ENCODE measurements around the gene FCAMR. TPM values are rescaled to one million over a fixed set of nuclear protein-coding genes. Genes with fewer than 3 reads are reported as not detected.
"Not testable (repeated sequence)": the region's sequence is repeated elsewhere in the genome, so short reads cannot be mapped to it uniquely, and the experiment has no call there.

The FCAMR gene
- total RNA-seq, 2 experiments from 2014 or later = not detected

DNA sequence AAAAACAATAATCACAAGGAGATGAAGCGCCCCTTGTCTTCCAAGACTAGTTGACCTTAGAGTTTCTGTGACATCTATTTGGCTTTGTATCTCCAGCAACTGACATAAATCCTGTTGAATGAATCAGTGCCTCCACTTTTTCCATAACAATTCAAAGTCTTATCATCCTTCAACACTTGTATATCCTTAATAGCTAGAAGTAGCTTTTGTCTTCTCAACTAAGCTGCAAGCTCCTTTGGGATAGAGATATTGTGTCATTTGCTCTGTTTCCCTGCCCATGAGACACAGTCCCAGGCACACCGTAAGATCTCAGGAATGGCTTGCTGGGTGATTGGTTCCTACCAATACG is 29.7 kb downstream of the FCAMR start:
- POLR2A ChIA-PET = no interaction called here
- CTCF ChIA-PET = interaction anchor here (1.2 kb wide), 1 partner anchor 9 kb away, joined by 4 read pairs; no protein-coding TSS in a partner anchor

DNA sequence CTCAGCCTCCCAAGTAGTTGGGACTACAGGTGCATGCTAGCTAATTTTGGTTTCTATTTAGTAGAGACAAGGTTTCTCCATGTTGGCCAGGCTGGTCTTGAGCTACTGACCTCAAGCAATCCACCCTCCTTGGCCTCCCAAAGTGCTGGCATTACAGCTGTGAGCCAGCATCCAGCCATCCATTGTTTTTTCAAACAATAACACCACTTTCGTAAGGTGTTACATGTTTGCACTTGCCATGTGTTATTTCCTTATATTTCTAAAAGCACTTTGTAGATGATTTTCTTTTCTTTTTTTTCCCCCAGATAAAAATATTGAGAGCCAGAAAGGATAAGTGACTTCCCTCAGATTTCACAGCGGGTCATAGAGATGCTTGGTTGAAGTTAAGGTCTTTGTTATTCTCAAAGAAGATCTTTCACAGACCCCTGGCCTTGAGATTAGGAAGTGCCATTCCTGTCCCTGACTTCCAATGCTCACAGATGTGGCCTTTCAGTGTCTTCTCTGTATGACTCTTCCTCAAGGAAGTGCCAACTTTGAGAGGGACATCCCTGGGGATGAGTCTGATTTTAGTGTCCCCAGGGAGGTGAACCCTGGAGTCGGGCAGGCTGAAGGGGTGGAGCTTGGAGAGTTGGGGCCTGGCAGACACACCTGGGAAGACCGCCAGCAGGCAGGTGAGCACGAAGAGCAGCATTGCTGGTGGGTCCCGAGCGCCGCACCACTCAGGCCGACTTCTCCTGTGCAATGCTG is 30.2 kb downstream of the FCAMR start:
- ChIA-PET POLR2A (no interaction called here), CTCF (interaction anchor here (1.2 kb wide), 1 partner anchor 8 kb away, joined by 4 read pairs; no protein-coding TSS in a partner anchor)

DNA sequence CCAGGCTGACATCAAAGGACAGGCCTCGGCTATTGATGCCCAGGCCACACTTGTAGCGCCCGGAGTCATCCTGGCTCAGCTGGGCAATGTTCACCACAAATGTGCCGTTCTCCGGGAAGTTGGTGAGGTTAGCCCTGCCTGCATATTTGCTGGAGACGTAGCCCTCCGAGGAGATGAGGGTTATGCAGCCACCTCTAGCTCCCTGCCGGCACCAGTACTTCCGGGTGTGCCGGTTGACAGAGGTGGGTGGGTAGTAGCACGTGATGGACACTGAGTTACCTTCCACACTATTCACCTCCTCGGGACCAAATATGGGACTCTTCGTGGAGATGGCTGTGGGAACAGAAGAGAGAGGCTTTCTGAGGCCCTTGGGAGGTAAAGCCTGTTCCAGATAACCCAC is 31.1 kb downstream of the FCAMR start:
- ChIA-PET CTCF (no interaction called here), POLR2A (no interaction called here)

DNA sequence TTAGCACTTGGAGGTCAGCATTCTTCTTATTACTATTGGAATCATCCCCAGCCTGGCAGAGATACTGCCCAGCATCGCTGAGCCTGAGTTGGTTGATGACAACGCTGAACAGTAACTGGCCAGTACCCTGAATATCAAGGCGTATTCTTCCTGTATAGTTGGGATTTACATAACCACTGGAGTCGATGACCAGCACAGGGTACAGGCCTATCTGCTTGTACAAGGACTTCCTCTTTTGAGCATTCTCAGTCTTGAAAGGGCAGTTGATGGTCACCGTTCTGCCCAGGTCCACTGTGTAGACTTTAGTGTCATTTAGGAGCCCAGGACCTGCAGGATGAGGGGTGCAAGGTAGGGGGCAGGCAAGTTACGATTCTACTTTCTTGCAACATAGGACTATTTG is 32.8 kb downstream of the FCAMR start:
- POLR2A ChIA-PET = no interaction called here
- CTCF ChIA-PET = interaction anchor here (1.1 kb wide), 1 partner anchor 203 kb away, joined by 3 read pairs; no protein-coding TSS in a partner anchor

DNA sequence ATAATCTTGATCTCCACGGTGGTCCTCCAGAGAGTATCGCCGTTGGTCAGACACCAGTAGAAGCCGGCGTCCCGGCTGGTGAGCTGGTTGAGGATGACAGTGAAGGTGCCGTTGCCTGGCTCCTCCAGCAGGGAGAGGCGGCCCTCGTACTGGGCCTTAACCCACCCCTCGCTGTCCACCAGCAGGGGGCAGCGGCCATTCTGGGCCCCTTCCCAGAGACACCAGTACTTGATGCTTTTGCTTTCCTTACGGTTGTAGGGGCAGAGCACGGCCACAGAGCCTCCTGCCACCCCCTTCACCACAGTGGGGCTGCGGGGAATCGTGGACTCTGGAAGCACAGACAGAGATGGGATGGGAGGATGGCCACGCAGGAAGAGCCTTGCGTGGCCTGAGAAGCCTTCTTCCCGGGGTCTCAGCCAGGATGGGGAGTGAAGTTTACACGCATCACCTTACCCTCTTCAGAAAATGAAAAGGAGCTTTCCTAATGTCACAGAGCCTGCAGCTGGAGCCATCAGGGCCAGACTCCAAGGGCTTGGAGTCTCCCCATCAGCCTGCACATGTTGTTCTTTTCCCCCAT is 34.7 kb downstream of the FCAMR start:
- POLR2A ChIA-PET = no interaction called here
- CTCF ChIA-PET = interaction anchor here (0.8 to 4.9 kb wide), 9 partner anchors 9 to 246 kb away, joined by 3 to 36 read pairs (median 4); no protein-coding TSS in a partner anchor

DNA sequence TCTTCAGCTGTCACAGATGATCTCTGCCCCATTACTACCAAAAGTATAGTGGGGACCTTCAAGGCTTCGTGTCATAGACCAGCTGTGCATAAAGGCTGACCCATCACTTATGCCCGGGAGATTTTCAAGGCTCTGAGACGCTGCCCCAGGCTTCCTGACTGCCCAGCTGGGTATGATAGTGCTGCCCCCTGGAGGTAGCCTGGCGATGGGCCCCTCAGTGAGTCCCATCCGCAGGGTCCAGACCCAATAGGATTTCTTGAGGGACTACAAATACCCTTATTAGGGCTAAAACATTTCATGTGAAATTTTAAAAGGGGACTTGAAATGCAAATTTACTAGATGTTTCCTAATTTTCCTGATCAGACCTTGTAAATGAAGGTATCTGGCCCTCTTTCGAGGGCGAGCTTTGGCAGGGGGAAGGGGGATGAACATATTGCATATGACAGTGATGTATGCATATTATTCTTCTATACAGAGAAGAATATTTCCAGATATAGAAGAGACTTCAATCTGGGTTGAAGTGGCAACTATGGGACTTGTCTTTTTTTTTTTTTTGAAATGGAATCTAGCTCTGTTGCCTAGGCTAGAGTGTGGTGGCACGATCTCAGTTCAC is 36.8 kb downstream of the FCAMR start:
- POLR2A ChIA-PET = interaction anchor here (0.6 kb wide), 2 partner anchors 108 to 1811 kb away, joined by 3 to 4 read pairs; no protein-coding TSS in a partner anchor
- CTCF ChIA-PET = interaction anchor here (0.6 to 4.9 kb wide), 19 partner anchors 8 to 620 kb away, joined by 3 to 36 read pairs (median 3); partner anchors contain the start of genes FCMR and PIGR

DNA sequence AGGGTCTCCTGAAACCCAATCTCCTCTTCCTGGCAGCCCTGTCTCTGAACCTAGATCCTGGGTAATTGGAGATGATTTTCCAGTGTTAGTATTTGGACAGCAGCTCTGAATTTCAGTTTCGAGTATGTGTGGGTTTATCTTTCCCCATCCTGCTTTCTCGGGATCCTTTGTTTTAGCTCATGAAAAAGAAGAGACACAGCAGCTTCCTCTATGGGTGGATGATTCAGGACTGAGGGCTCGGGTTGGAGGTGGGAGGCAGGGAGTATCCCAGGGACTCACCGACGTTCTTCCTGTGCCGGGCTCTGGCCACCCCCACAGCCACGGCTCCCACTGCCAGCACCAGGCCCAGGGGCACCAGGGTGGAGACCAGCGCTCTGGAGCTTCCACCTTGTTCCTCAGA is 38.1 kb downstream of the FCAMR start:
- ChIA-PET CTCF (interaction anchor here (0.6 to 4.9 kb wide), 16 partner anchors 9 to 339 kb away, joined by 3 to 36 read pairs (median 4); partner anchors contain the start of genes DYRK3 and PIGR), POLR2A (interaction anchor here (0.7 to 1.0 kb wide), 2 partner anchors 9 to 11 kb away, joined by 3 to 5 read pairs; partner anchors contain the start of gene FCMR)

DNA sequence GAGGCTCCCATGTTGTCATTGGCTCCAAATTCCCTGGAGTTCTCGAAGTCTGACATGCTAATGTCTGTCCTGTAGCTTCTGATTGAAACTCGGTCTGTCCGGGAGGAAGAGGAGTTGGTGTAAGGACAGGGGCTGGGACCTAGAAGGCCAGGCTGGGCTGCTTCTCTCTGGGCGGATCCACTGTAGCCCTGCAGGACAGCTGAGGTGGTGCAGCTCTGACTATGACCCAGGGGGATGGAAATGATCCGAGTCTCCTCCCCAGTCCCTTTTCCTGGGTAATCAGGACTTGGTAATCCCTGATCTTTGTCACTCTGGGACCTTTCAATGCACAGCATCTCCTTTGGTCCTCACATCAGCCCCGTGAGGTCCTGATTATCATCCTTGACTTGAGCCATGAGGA is 38.6 kb downstream of the FCAMR start:
- POLR2A ChIA-PET = interaction anchor here (0.7 to 1.3 kb wide), 3 partner anchors 9 to 13 kb away, joined by 3 to 5 read pairs (median 3); partner anchors contain the start of gene FCMR
- CTCF ChIA-PET = interaction anchor here (0.6 to 3.7 kb wide), 14 partner anchors 9 to 339 kb away, joined by 3 to 19 read pairs (median 4); partner anchors contain the start of genes DYRK3 and PIGR

DNA sequence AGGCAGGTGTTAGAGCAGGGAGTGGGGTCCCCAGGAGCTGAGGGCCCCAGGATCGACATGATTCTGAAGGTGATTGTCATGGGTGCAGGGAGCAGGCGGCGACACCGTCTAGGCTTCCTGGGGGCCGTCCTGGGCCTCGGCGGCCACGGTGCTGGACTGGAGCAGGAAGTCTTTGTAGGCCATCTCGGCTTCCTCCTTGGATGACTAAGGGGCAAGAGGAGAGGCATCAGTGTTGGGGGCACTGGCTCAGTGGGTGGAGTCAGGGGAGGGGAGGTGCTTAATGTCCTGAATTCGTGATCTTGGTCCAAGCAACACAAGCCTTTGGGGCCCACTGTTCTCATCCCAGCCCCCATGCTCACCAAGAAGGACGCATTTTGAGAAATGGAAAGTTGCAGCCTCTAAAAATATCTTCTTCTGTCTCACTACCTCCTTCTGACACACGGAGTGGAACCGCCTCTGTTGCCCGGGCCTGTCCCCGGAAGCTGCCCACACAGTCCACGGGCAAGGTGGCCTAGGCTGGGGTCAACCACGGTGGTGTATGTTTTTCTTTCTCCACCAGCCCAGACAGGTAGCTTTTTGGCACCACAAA is 40.0 kb downstream of the FCAMR start:
- ChIA-PET POLR2A (interaction anchor here (1.3 to 2.1 kb wide), 2 partner anchors 9 to 12 kb away, joined by 3 to 6 read pairs; partner anchors contain the start of gene FCMR), CTCF (interaction anchor here (0.7 to 3.7 kb wide), 4 partner anchors 9 to 22 kb away, joined by 3 to 19 read pairs (median 8); partner anchors contain the start of gene FCMR)

DNA sequence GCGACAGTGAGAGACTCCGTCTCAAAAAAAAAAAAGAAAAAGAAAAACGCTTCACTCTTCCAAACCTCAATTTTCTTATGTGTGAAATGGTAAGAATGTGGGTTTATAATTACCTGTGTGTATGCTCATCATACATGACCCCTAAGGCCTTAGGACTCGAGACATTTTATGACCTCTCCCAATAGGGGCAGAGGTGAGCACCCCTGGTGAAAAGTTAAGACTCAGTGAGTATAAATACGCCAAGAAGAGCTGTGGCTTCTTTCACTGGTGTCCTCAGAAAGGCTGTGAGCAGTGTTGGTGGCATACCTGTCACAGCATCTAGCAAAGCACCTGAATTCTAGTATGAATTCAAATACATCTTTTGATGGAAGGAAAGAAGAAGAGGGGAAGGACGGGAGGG is 40.7 kb downstream of the FCAMR start:
- CTCF ChIA-PET = interaction anchor here (0.7 to 3.7 kb wide), 5 partner anchors 8 to 457 kb away, joined by 3 to 19 read pairs (median 8); partner anchors contain the start of gene FCMR
- POLR2A ChIA-PET = interaction anchor here (2.1 kb wide), 1 partner anchor 8 kb away, joined by 6 read pairs; the partner anchor contains the start of gene FCMR

DNA sequence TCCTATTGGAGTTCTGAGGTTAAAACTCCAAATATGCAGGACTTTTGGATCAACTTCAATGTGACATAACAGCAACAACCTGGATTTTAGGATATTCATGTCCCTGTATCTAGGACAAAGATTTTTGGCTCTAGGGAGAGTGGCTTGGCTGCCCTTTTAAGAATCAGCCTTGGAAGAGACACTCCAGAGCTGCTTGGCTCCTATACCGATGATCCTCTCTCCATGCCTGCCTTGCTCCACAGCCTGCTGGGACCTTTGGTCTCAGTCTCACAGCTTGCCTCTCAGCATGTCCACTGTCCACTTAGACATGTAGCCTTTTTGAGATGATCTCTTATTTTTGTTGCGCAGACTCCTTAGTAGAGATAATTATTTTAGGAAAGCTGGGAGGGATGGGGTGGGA is 44.0 kb downstream of the FCAMR start:
- ChIA-PET CTCF (interaction anchor here (1.1 to 1.8 kb wide), 3 partner anchors 8 to 14 kb away, joined by 4 to 5 read pairs (median 5); no protein-coding TSS in a partner anchor), POLR2A (no interaction called here)

DNA sequence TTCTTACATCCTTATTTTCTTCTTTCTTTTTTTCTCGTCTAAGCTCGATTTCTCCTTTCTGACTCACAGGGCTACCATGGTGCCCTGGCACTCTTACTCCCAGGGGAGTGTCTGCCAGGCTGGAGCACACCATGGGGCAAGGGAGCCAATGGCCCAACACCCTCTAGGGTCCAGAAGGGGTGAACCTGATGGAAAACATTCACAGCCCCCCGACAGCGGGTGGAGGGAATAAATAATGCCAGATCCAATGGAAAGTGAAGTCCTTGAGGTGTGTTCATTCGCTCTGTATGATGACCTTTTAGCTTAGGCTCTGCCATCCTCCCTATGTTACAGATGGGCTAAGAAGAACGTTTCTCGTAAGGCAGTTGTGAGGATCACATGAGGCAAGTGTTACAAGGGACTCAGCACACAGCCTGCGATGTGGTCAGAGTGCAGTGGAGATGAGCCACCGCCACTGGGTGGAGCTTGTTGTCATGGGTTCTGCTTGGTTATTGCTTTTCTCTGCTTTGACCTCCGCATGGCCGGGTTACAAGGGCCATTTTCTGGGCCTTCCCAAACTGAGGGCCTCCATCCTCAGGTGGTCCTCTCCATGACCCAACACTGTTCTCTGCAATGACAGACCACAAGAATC is 45.0 kb downstream of the FCAMR start:
- POLR2A ChIA-PET = interaction anchor here (1.0 kb wide), 1 partner anchor 28 kb away, joined by 3 read pairs; the partner anchor contains the start of gene IL24
- CTCF ChIA-PET = interaction anchor here (0.8 to 1.4 kb wide), 6 partner anchors 9 to 262 kb away, joined by 3 to 6 read pairs (median 4); no protein-coding TSS in a partner anchor

DNA sequence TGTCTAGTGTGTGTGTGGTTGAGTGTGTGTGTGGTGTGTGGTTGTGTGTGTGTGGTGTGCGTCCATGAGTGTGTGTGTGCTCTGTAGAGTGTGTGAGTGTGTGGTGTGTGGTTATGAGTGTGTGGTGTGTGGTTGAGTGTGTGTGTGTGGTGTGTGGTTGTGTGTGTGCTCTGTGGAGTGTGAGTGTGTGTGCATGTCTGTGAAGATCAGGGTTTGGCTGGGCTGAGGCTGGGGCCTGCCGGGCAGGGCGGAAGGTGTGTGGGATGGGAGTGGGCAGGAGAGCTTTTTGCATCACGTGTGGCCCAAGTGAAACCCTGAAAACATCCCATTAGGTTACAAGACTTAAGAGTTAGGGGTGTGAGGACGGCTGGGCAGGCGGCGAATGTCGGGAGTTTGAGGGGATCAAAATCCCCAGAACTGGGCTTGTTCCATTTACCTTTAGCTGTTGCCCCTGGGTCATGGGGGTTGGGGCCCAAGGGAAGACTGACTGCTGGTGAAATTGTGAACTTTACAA is 45.6 kb downstream of the FCAMR start:
- POLR2A ChIA-PET = interaction anchor here (1.0 kb wide), 1 partner anchor 27 kb away, joined by 3 read pairs; the partner anchor contains the start of gene IL24
- CTCF ChIA-PET = interaction anchor here (0.8 to 1.4 kb wide), 6 partner anchors 9 to 262 kb away, joined by 3 to 6 read pairs (median 4); no protein-coding TSS in a partner anchor

DNA sequence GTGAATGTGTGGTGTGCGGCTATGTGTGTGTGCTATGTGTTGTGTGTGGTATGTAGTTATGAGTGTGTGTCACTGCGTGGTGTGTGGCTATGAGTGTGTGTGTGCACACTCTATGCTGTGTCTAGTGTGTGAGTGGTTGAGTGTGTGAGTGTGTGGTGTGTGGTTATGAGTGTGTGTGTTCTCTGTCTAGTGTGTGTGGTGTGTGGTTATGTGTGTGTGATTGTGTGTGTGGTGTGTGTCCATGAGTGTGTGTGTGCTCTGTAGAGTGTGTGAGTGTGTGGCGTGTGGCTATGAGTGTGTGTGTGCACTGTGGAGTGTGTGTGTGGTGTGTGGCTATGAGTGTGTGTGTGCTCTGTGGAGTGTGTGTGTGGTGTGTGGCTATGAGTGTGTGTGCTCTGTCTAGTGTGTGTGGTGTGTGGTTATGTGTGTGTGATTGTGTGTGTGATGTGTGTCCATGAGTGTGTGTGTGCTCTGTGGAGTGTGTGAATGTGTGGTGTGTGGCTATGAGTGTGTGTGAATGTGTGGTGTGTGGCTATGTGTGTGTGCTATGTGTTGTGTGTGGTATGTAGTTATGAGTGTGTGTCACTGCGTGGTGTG is 46.2 kb downstream of the FCAMR start:
- CTCF ChIA-PET, POLR2A ChIA-PET: not testable (repeated sequence)

DNA sequence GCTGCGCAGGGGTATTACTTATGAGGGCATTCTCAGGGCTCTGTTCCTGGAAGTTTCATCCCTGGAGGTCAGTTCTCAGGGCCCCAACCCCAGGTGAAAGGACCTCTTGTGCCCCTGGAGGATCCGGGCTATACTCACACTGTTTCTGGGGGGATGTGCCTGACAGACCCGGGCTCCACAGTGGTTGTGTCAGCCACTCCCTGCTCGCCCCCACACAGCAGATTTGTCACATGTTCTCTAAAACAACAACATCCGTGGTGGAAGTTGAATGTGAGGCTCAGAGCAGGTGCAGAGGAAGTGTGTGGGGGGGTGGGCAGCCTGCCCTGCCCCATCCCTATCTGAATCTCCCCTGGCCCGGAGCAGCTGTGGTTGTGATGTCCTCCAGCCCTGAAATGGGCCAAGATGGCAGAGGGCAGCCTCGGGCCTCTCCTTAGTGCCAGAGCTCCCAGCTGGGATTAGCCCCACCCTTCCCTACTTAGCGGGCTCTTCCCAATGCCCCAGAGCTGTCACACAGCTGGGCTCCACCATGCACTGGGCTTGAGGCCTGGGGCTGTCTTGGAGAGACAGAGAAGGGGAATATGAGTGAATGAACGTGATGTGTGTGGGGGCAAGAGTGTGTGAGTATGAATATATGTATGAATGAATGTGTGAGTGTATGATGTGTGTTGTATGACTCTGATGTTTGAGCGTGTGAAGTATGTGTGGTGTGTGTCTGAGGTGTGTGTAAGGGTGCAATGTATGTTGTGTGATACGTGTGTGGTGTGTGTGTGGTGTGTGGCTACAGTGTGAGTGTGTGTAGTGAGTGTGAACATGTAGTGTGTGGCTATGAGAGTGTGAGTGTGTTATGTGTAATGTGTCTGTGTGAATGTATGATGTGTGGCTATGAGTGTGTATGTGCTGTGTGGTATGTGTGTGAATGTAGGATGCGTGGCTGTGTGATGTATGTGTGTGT is 47.0 kb downstream of the FCAMR start:
- ChIA-PET POLR2A (interaction anchor here (1.0 kb wide), 2 partner anchors 9 to 17 kb away, joined by 3 read pairs; no protein-coding TSS in a partner anchor), CTCF (interaction anchor here (1.0 to 3.3 kb wide), 5 partner anchors 9 to 289 kb away, joined by 3 to 34 read pairs (median 9); no protein-coding TSS in a partner anchor)

DNA sequence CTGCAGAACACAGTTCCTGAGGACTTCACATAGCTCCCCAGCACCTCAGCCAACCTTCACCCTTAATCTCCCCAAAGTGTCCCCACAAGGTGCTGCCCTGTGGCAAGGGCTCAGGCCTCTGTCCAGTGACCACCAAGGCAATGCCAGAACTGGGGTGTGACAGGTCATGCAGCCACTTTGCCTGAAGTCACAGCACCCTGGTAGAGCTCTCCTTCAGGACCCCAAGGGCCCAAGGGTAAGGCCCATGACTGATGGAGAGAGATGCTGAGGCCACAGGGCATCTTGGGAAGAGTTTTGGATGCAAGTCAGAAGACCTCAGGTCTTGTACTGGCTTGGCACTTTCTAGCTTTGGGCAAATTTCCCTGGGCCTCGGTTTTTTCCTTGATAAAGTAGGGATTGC is 47.7 kb downstream of the FCAMR start:
- POLR2A ChIA-PET = interaction anchor here (1.0 kb wide), 2 partner anchors 10 to 16 kb away, joined by 3 read pairs; no protein-coding TSS in a partner anchor
- CTCF ChIA-PET = interaction anchor here (1.0 to 3.3 kb wide), 8 partner anchors 8 to 288 kb away, joined by 3 to 34 read pairs (median 6); no protein-coding TSS in a partner anchor
